HG03354 (cell line): ENCODE data around the gene IMPDH1.

Source experiments
- ATAC-seq: cut with Tn5 transposase; IDR thresholded peaks from one replicate; pipeline ENCODE4 v1.9.1; 2021; ENCODE audit warnings: mild to moderate bottlenecking; ENCODE audit not compliant: unreplicated experiment, poor library complexity, severe bottlenecking

IMPDH1 gene

GRCh38 chr7:128407751-128408708 is 1.8 kb downstream of the IMPDH1 start:
- no peak for ATAC-seq

- no peak for ATAC-seq
These were observed 2.6 kb downstream of the IMPDH1 start for GRCh38 chr7:128407233-128407589.

- ATAC-seq: no peak
These were observed 3.2 kb downstream of the IMPDH1 start for GRCh38 chr7:128406314-128407232.

GRCh38 chr7:128405471-128406313 is 4.1 kb downstream of the IMPDH1 start:
- ATAC-seq: peak; percentile 28

GRCh38 chr7:128404886-128405470 is 4.8 kb downstream of the IMPDH1 start:
- peak; percentile 0 for ATAC-seq

- no peak for ATAC-seq
These were observed 5.6 kb downstream of the IMPDH1 start for GRCh38 chr7:128404143-128404681.

GRCh38 chr7:128403676-128404075 is 6.1 kb downstream of the IMPDH1 start:
- ATAC-seq: no peak

- ATAC-seq: no peak
These were observed 7.4 kb downstream of the IMPDH1 start for GRCh38 chr7:128402356-128402755.

GRCh38 chr7:128400566-128400965 is 9.2 kb downstream of the IMPDH1 start:
- ATAC-seq: no peak

- no peak for ATAC-seq
These were observed 9.8 kb downstream of the IMPDH1 start for GRCh38 chr7:128399991-128400390.

- no peak for ATAC-seq
These were observed 11.0 kb downstream of the IMPDH1 start for GRCh38 chr7:128398841-128399135.

GRCh38 chr7:128398016-128398840 is 11.6 kb downstream of the IMPDH1 start:
- no peak for ATAC-seq

- no peak for ATAC-seq
These were observed 13.4 kb downstream of the IMPDH1 start for GRCh38 chr7:128396357-128396756.

- ATAC-seq: no peak
These were observed 14.0 kb downstream of the IMPDH1 start for GRCh38 chr7:128395748-128396147.

- ATAC-seq: no peak
These were observed 14.8 kb downstream of the IMPDH1 start for GRCh38 chr7:128394904-128395496.

GRCh38 chr7:128393526-128394330 is 16.1 kb downstream of the IMPDH1 start:
- ATAC-seq: no peak
